ENCODE results near the gene RTCB.

Gene RTCB

GRCh38 chr22:32396255-32396654, 15.8 kb downstream of the RTCB start:
- H3K4me1 ChIP-seq (ENCODE audit: control insufficient read depth in 1 of 2, insufficient read depth in 1 of 2, low read depth in 1 of 2, low read length in 1 of 2) = no peaks in the 10 kb centered on the region
- no peak overlapping the region for H3K4me3 ChIP-seq (ENCODE audit: low read depth in 1 of 2, low read length in 1 of 2)
- no peaks in the 10 kb centered on the region for H3K9me3 ChIP-seq
- H3K36me3 ChIP-seq = peaks cover 99% of the 10 kb centered on the region
- H3K27ac ChIP-seq = no peak overlapping the region
- no peak for TF ChIP-seq CTCF (IDR thresholded peaks at IDR 0.05)
- H3K27me3 ChIP-seq = no peaks in the 10 kb centered on the region

GRCh38 chr22:32395107-32395506, 16.9 kb downstream of the RTCB start:
- Histone ChIP-seq H3K4me3 (ENCODE audit: low read depth in 1 of 2, low read length in 1 of 2) (no peak overlapping the region), H3K27me3 (no peaks in the 10 kb centered on the region), H3K4me1 (ENCODE audit: control insufficient read depth in 1 of 2, insufficient read depth in 1 of 2, low read depth in 1 of 2, low read length in 1 of 2) (no peaks in the 10 kb centered on the region), H3K27ac (no peak overlapping the region), H3K9me3 (no peaks in the 10 kb centered on the region), H3K36me3 (peaks cover 97% of the 10 kb centered on the region)
- no peak for TF ChIP-seq CTCF (IDR thresholded peaks at IDR 0.05)

- H3K27ac ChIP-seq = no peak overlapping the region
- no peak overlapping the region for H3K4me3 ChIP-seq (ENCODE audit: low read depth in 1 of 2, low read length in 1 of 2)
- H3K36me3 ChIP-seq = peaks cover 88% of the 10 kb centered on the region
- no peaks in the 10 kb centered on the region for H3K27me3 ChIP-seq
- H3K9me3 ChIP-seq = no peaks in the 10 kb centered on the region
- no peak for TF ChIP-seq CTCF (IDR thresholded peaks at IDR 0.05)
- H3K4me1 ChIP-seq (ENCODE audit: control insufficient read depth in 1 of 2, insufficient read depth in 1 of 2, low read depth in 1 of 2, low read length in 1 of 2) = no peaks in the 10 kb centered on the region
Measured at GRCh38 chr22:32389685-32390084, 22.4 kb downstream of the RTCB start.

- Histone ChIP-seq H3K27me3 (no peaks in the 10 kb centered on the region), H3K27ac (no peak overlapping the region), H3K4me1 (ENCODE audit: control insufficient read depth in 1 of 2, insufficient read depth in 1 of 2, low read depth in 1 of 2, low read length in 1 of 2) (no peaks in the 10 kb centered on the region), H3K4me3 (ENCODE audit: low read depth in 1 of 2, low read length in 1 of 2) (no peak overlapping the region), H3K9me3 (no peaks in the 10 kb centered on the region), H3K36me3 (peaks cover 50% of the 10 kb centered on the region)
- no peak for TF ChIP-seq CTCF (IDR thresholded peaks at IDR 0.05)
Measured at GRCh38 chr22:32385681-32386080, 26.4 kb downstream of the RTCB start.

- H3K9me3 ChIP-seq = no peaks in the 10 kb centered on the region
- TF ChIP-seq CTCF (IDR thresholded peaks at IDR 0.05) = no peak
Measured at GRCh38 chr22:32380991-32381390, 31.1 kb downstream of the RTCB start.

GRCh38 chr22:32378707-32379272, 33.3 kb downstream of the RTCB start:
- Histone ChIP-seq H3K27me3 (peaks cover 8% of the 10 kb centered on the region), H3K4me3 (ENCODE audit: low read depth in 1 of 2, low read length in 1 of 2) (no peak overlapping the region), H3K4me1 (ENCODE audit: control insufficient read depth in 1 of 2, insufficient read depth in 1 of 2, low read depth in 1 of 2, low read length in 1 of 2) (no peaks in the 10 kb centered on the region), H3K36me3 (no peaks in the 10 kb centered on the region), H3K9me3 (no peaks in the 10 kb centered on the region), H3K27ac (no peak overlapping the region)
- no peak for TF ChIP-seq CTCF (IDR thresholded peaks at IDR 0.05)

More at GRCh38 chr22:32380991-32381390, 31.1 kb downstream of the RTCB start:
- Histone ChIP-seq H3K27ac (no peak overlapping the region), H3K27me3 (no peaks in the 10 kb centered on the region), H3K4me3 (ENCODE audit: low read depth in 1 of 2, low read length in 1 of 2) (no peak overlapping the region), H3K4me1 (ENCODE audit: control insufficient read depth in 1 of 2, insufficient read depth in 1 of 2, low read depth in 1 of 2, low read length in 1 of 2) (no peaks in the 10 kb centered on the region), H3K36me3 (peaks cover 9% of the 10 kb centered on the region)
